Measurements from ENCODE around the gene ZC3H18.

GRCh38 chr16:88630941-88631340, 60.7 kb downstream of the ZC3H18 start:
- TF ChIP-seq, protein P1, sequence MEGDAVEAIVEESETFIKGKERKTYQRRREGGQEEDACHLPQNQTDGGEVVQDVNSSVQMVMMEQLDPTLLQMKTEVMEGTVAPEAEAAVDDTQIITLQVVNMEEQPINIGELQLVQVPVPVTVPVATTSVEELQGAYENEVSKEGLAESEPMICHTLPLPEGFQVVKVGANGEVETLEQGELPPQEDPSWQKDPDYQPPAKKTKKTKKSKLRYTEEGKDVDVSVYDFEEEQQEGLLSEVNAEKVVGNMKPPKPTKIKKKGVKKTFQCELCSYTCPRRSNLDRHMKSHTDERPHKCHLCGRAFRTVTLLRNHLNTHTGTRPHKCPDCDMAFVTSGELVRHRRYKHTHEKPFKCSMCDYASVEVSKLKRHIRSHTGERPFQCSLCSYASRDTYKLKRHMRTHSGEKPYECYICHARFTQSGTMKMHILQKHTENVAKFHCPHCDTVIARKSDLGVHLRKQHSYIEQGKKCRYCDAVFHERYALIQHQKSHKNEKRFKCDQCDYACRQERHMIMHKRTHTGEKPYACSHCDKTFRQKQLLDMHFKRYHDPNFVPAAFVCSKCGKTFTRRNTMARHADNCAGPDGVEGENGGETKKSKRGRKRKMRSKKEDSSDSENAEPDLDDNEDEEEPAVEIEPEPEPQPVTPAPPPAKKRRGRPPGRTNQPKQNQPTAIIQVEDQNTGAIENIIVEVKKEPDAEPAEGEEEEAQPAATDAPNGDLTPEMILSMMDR (IDR thresholded peaks at IDR 0.05) = no peak
- no peak for TF ChIP-seq POLR2A (IDR thresholded peaks at IDR 0.05)

Data from ovary (tissue), 3 donors.